ENCODE measurements around the gene DNAJC4. TPM values are rescaled to one million over a fixed set of nuclear protein-coding genes. Genes with fewer than 3 reads are reported as not detected.

The DNAJC4 gene
- total RNA-seq, 4 donors from 2014 or later, result 10.9 to 48.6 (median 21.9) TPM

DNA sequence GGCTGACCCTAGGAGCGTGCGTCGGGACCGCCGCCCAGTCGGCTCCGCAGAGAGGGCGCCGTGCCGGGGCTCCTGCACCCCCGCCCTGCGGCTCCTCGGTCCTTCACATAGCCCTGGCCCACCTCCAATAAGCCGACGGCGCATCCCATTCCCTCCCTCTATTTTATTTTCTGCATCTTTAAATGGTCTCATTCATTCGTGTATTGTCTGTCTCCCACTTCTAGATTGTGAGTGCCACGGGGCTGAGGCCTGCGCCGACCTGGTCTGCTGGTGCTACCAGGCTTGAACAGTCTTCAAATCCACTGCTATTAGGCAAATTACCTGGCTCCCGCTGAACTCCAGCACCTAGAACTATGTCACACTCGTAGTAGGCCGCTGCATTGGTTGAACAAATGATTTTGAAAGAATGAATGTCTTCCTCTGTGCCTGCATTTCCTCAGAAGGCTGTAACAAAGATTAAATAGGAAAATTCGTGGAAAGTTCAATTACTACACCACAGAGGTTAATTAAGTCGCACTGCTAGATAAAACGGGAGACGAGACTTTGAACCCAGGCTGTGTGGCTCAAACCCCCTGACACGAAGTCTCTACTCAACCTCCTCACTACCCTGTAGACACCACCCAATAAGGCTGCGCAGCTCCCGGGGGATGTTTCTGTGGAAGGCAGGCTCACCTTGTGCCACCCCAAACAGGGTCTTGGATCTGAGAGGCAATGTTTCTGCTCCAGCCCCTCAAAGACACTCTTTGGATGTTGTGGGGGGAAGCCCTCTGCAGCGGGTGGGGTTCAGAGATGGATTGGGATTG is 17.6 kb downstream of the DNAJC4 start:
- Histone ChIP-seq H3K27ac (peak overlapping the region in 2 of 3 donors; percentile 86 to 90), H3K36me3 (no peaks in the 10 kb centered on the region), H3K4me1 (peaks cover 35 to 39% of the 10 kb centered on the region in 2 donors), H3K4me3 (replicated peaks in 1 of 3) (peak overlapping the region; percentile 11 to 75 (median 74)), H3K27me3 (no peaks in the 10 kb centered on the region), H3K9me3 (no peaks in the 10 kb centered on the region)
- intact Hi-C loops (cut with DNase I), result no loop called here
- 37 to 40% methylated on average over 31 of the region's 31 CpGs for WGBS, 2 donors
- TF ChIP-seq POLR2A (IDR thresholded peaks at IDR 0.05), result no peak
- TF ChIP-seq, protein P1, sequence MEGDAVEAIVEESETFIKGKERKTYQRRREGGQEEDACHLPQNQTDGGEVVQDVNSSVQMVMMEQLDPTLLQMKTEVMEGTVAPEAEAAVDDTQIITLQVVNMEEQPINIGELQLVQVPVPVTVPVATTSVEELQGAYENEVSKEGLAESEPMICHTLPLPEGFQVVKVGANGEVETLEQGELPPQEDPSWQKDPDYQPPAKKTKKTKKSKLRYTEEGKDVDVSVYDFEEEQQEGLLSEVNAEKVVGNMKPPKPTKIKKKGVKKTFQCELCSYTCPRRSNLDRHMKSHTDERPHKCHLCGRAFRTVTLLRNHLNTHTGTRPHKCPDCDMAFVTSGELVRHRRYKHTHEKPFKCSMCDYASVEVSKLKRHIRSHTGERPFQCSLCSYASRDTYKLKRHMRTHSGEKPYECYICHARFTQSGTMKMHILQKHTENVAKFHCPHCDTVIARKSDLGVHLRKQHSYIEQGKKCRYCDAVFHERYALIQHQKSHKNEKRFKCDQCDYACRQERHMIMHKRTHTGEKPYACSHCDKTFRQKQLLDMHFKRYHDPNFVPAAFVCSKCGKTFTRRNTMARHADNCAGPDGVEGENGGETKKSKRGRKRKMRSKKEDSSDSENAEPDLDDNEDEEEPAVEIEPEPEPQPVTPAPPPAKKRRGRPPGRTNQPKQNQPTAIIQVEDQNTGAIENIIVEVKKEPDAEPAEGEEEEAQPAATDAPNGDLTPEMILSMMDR (IDR thresholded peaks at IDR 0.05), result no peak
- DNase-seq, result no peak

DNA sequence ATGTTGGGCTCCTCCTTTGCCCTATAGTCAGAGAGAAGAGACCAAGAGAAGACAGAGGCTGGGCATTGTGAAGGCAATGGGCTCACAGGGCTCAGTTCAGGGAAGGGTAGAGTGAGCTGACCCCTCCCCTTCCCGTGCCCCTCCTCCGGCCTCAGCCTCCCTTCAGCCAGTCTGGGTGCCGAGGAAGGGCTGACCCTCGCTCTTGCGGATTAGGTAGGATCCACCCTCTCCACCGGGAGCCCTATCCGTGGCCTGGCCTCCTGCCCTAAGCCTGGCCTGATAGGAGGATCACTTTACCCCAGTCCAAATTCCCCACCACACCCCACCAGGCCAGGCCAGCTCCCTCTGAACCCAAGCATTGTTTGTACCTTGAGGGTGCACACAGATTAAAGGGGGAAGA is 18.2 kb downstream of the DNAJC4 start:
- no peaks in the 10 kb centered on the region for H3K27me3 ChIP-seq
- H3K4me3 ChIP-seq (replicated peaks in 1 of 3), result no peak overlapping the region
- H3K4me1 ChIP-seq, result peaks cover 38% of the 10 kb centered on the region in 2 donors
- DNase-seq, result no peak
- intact Hi-C loops (cut with DNase I), result no loop called here
- no peak overlapping the region for H3K27ac ChIP-seq
- no peaks in the 10 kb centered on the region for H3K9me3 ChIP-seq
- WGBS, 2 donors, result 76 to 90% methylated on average over 2 to 7 of the region's 7 CpGs
- no peaks in the 10 kb centered on the region for H3K36me3 ChIP-seq
- TF ChIP-seq POLR2A (IDR thresholded peaks at IDR 0.05), result no peak
- TF ChIP-seq, protein P1 (IDR thresholded peaks at IDR 0.05), result no peak

DNA sequence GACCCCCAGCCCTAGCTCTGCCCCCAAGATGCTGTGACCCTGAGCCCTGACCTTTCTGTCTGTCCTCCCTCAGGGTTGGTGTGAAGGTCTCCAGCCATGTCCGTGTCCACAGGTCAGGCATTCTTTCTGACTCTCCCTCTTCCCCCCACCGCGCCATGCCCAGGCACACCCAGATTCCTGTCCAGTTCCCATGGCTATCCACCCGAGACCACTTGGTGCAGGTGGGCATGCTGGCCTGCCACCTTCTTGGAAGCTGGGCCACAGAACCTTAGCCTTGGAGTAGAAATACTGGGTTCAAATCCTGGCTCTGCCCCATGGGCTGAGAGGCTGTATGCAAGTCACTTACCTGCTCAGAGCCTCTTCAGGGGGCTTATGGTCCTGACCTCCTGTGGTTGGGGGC is 18.7 kb downstream of the DNAJC4 start:
- H3K4me1 ChIP-seq, result peaks cover 38% of the 10 kb centered on the region in 2 donors

DNA sequence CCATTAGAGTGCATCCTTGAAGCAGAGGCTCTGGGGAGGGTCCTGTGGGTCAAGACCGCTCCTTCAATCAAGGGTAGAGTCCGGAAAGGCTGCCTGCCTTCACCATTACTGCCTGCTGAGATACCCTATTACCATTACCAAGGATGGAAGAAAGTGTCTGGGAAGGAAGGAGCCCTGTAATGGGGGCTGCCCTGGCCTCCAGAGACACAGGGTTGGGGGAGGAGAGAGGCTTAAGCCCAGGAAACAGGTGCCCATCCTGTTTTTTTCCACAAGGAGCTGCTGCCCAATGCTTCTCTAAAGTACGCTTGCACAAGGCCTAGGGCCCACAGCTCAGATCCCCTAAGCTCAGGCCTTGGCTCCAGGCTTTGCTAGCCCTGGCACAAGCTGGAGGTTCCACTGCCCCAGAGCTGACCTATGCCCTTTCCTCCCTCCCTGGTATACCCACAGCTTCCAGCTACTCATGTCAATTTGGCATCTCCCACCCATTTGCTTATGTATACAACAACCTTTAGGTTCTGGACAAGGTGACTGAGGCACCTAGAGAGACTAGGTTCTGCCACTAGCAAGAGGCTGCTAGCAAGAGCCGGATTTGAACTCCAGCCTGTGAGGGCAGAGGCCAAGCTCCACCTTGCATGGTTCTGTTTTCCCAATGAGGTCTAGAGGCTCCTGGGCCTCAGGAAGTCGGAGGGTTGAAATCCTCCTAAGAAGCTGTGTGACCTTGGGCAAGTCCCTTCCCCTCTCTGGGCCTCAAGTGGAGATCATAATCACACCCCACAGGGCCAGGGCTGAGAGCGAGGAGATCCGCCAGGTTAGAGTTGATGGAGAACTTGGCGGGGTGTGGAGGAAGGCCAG is 19.4 kb downstream of the DNAJC4 start:
- intact Hi-C loops (cut with DNase I), result no loop called here
- TF ChIP-seq, protein P1 (IDR thresholded peaks at IDR 0.05), result no peak
- no peak for TF ChIP-seq POLR2A (IDR thresholded peaks at IDR 0.05)
- H3K27ac ChIP-seq, result no peak overlapping the region
- WGBS, 2 donors, result 87 to 91% methylated on average over 6 to 8 of the region's 8 CpGs
- no peaks in the 10 kb centered on the region for H3K27me3 ChIP-seq
- peaks cover 37 to 38% of the 10 kb centered on the region in 2 donors for H3K4me1 ChIP-seq
- no peak for DNase-seq
- H3K36me3 ChIP-seq, result no peaks in the 10 kb centered on the region
- no peaks in the 10 kb centered on the region for H3K9me3 ChIP-seq
- no peak overlapping the region for H3K4me3 ChIP-seq (replicated peaks in 1 of 3)

More for the DNA sequence above, 18.7 kb downstream of the DNAJC4 start:
- Histone ChIP-seq H3K9me3 (no peaks in the 10 kb centered on the region), H3K4me3 (replicated peaks in 1 of 3) (no peak overlapping the region), H3K36me3 (no peaks in the 10 kb centered on the region), H3K27me3 (no peaks in the 10 kb centered on the region), H3K27ac (no peak overlapping the region)
- no peak for TF ChIP-seq POLR2A (IDR thresholded peaks at IDR 0.05)
- TF ChIP-seq, protein P1 (IDR thresholded peaks at IDR 0.05), result no peak
- intact Hi-C loops (cut with DNase I), result no loop called here
- no peak for DNase-seq
- 92 to 93% methylated on average over 2 to 4 of the region's 4 CpGs for WGBS, 2 donors

All from thyroid gland (tissue), 4 donors.